SK-N-SH (cell line): ENCODE results near the gene MMP23B. TPM values are rescaled to one million over a fixed set of nuclear protein-coding genes. Genes with fewer than 3 reads are reported as not detected.

Experiments used
- polyA plus RNA-seq, 3 experiments: library from polyadenylated mRNA; depleted of rRNA; stranded (reverse); fragments of >200 nt; gene quantifications; 2 replicates each; pipeline ENCODE4 v1.2.3, GENCODE V29; 2012

MMP23B gene
- polyA plus RNA-seq, 1 of the 3 experiments (the other 2 are of a cell fraction) = 1.2 TPM

Other genes starting within 250 kb of the MMP23B start
- gene CCNL2, start 232.8 kb upstream of the MMP23B start, polyA plus RNA-seq (2012; rRNA removed) = 362 and 475 TPM in 2 replicates
- gene MRPL20, start 224.9 kb upstream of the MMP23B start, polyA plus RNA-seq (2012; rRNA removed) = 159 and 210 TPM in 2 replicates
- gene ANKRD65, start 210.9 kb upstream of the MMP23B start, polyA plus RNA-seq (2012; rRNA removed) = 0.06 and 0.07 TPM in 2 replicates
- gene VWA1, start 196.5 kb upstream of the MMP23B start, polyA plus RNA-seq (2012; rRNA removed) = 5.3 and 7.4 TPM in 2 replicates
- gene ATAD3C, start 182.5 kb upstream of the MMP23B start, polyA plus RNA-seq (2012; rRNA removed) = 0.38 and 0.49 TPM in 2 replicates
- 47.6 and 71.6 TPM in 2 replicates for gene ATAD3B, start 160.4 kb upstream of the MMP23B start, polyA plus RNA-seq (2012; rRNA removed)
- 34.1 and 40.2 TPM in 2 replicates for gene ATAD3A, start 120.0 kb upstream of the MMP23B start, polyA plus RNA-seq (2012; rRNA removed)
- gene TMEM240, start 91.5 kb upstream of the MMP23B start, polyA plus RNA-seq (2012; rRNA removed) = 6.5 and 8.1 TPM in 2 replicates
- 73.6 and 104 TPM in 2 replicates for gene SSU72, start 57.3 kb upstream of the MMP23B start, polyA plus RNA-seq (2012; rRNA removed)
- 4.8 and 6.7 TPM in 2 replicates for gene FNDC10, start 32.0 kb upstream of the MMP23B start, polyA plus RNA-seq (2012; rRNA removed)
- 40.4 and 45.4 TPM in 2 replicates for gene MIB2, start 16.7 kb upstream of the MMP23B start, polyA plus RNA-seq (2012; rRNA removed)
- 11.3 and 15.0 TPM in 2 replicates for gene CDK11B, start 26.8 kb downstream of the MMP23B start, polyA plus RNA-seq (2012; rRNA removed)
- gene SLC35E2B, start 60.6 kb downstream of the MMP23B start, polyA plus RNA-seq (2012; rRNA removed) = 20.5 and 20.6 TPM in 2 replicates
- 22.0 and 24.0 TPM in 2 replicates for gene CDK11A, start 92.2 kb downstream of the MMP23B start, polyA plus RNA-seq (2012; rRNA removed)
- 66.2 and 70.4 TPM in 2 replicates for gene NADK, start 146.3 kb downstream of the MMP23B start, polyA plus RNA-seq (2012; rRNA removed)